Measurements from ENCODE around the gene BICD1.

DNA sequence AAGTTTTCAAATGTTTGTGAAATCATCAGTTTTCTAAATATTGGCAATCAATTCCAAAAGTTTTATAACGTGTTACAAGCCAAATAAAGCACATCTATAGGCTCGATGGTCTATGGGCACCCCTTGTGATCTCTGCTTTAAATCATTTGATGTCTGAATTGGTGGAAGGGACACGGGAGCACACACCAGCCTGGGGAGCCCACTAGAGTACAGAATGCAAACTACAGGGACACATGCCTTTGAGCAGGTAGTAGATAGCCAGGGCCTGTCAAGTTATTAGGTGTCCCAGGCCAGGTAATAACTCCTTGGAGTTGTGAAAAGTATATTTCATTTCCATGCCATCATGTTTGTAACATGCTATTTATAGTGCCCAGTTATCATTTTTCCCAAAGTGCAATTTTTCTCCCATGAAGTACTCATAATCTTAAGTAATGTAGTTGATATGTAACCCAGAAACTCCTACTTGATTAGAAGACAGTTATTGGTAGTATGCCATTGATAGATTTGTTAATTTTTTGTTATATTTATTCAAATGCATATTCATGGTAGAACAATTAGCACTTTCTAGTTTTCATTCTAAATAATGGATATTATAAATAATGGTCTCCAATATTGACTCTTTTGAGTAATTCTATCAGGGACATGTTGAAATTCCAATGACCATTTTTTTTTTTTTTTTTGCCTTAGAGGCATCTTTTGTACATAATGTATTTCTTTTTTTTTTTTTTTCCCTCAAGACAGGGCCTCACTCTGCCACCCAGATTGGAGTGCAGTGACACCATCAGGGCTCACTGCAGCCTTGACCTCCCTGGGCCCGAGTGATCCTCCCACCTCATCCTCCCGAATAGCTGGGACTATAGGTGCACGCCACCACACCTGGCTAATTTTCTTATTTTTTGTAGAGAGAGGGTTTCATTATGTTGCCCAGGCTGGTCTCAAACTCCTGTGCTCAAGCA, 195.8 kb downstream of the BICD1 start:
- TF ChIP-seq, protein P1, sequence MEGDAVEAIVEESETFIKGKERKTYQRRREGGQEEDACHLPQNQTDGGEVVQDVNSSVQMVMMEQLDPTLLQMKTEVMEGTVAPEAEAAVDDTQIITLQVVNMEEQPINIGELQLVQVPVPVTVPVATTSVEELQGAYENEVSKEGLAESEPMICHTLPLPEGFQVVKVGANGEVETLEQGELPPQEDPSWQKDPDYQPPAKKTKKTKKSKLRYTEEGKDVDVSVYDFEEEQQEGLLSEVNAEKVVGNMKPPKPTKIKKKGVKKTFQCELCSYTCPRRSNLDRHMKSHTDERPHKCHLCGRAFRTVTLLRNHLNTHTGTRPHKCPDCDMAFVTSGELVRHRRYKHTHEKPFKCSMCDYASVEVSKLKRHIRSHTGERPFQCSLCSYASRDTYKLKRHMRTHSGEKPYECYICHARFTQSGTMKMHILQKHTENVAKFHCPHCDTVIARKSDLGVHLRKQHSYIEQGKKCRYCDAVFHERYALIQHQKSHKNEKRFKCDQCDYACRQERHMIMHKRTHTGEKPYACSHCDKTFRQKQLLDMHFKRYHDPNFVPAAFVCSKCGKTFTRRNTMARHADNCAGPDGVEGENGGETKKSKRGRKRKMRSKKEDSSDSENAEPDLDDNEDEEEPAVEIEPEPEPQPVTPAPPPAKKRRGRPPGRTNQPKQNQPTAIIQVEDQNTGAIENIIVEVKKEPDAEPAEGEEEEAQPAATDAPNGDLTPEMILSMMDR (IDR thresholded peaks at IDR 0.05; ENCODE audit: extremely low read depth in 1 of 2, insufficient read depth in 1 of 2, low read depth in 1 of 2, low read length in 2 of 2), result peak; percentile 58 to 61
- no peak for TF ChIP-seq MYC (IDR thresholded peaks at IDR 0.05; ENCODE audit: low read depth, low read length)
- no peak for TF ChIP-seq POLR2A (IDR thresholded peaks at IDR 0.05; ENCODE audit: low read depth, low read length)
- TF ChIP-seq POLR2AphosphoS5 (IDR thresholded peaks at IDR 0.05; ENCODE audit: insufficient read depth, low read depth, low read length), result no peak
- no peak for TF ChIP-seq EZH2 (IDR thresholded peaks at IDR 0.05; ENCODE audit: borderline replicate concordance, low read depth, low read length, severe bottlenecking)
- TF ChIP-seq, protein P2, sequence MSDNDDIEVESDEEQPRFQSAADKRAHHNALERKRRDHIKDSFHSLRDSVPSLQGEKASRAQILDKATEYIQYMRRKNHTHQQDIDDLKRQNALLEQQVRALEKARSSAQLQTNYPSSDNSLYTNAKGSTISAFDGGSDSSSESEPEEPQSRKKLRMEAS (IDR thresholded peaks at IDR 0.05; ENCODE audit: insufficient read depth, insufficient read length), result no peak
- TF ChIP-seq GATA2 (IDR thresholded peaks at IDR 0.05; ENCODE audit: insufficient read depth, insufficient read length, low read depth, low read length), result no peak
- no peak for TF ChIP-seq JUN (IDR thresholded peaks at IDR 0.05; ENCODE audit: borderline replicate concordance, insufficient read depth, insufficient read length, low read depth)
- no peak for TF ChIP-seq FOS (IDR thresholded peaks at IDR 0.05; ENCODE audit: borderline replicate concordance, insufficient read depth, low read length)
